GM23338 (cell line): ENCODE measurements around the gene FRA10AC1. TPM values are rescaled to one million over a fixed set of nuclear protein-coding genes. Genes with fewer than 3 reads are reported as not detected.

ENCODE experiments used
- ATAC-seq: fragments of 200-7000 bp; cut with Tn5 transposase; 3 replicates; pipeline ENCODE4 v1.9.1; 2020
- DNase-seq: peaks from one replicate; pipeline ENCODE4 v3.0.0-alpha.2; 2015; ENCODE audit warnings: low spot score
- H2AFZ ChIP-seq: fragments of 200-600 bp; sonication (generic); 2 replicates; pipeline ENCODE4 v1.8.0; 2016; ENCODE audit warnings: antibody characterized with exemption, mild to moderate bottlenecking, moderate library complexity
- H3F3A ChIP-seq: fragments of 200-600 bp; sonication (generic); replicated peaks from 2 replicates; pipeline ENCODE4 v1.8.0; 2017; ENCODE audit warnings: antibody characterized with exemption, mixed run types, low read depth
- H3K27ac ChIP-seq: fragments of 200-600 bp; sonication (generic); 2 replicates; pipeline ENCODE4 v1.6.1; 2016; ENCODE audit warnings: low read depth
- H3K27me3 ChIP-seq: fragments of 200-600 bp; sonication (generic); 2 replicates; pipeline ENCODE4 v1.8.0; 2016; ENCODE audit warnings: mild to moderate bottlenecking, mixed run types, moderate library complexity; ENCODE audit not compliant: insufficient read depth
- H3K36me3 ChIP-seq: fragments of 200-600 bp; sonication (generic); 2 replicates; pipeline ENCODE4 v1.8.0; 2016; ENCODE audit warnings: mild to moderate bottlenecking; ENCODE audit not compliant: insufficient read depth
- H3K4me1 ChIP-seq: fragments of 200-600 bp; sonication (generic); 2 replicates; pipeline ENCODE4 v1.8.0; 2016; ENCODE audit warnings: mild to moderate bottlenecking, moderate library complexity; ENCODE audit not compliant: insufficient read depth
- H3K4me2 ChIP-seq: fragments of 200-600 bp; sonication (generic); 2 replicates; pipeline ENCODE4 v1.7.1; 2017; ENCODE audit warnings: mixed run types
- H3K4me3 ChIP-seq: fragments of 200-600 bp; sonication (generic); 2 replicates; pipeline ENCODE4 v1.6.1; 2016; ENCODE audit warnings: mixed run types
- H3K79me2 ChIP-seq: fragments of 200-600 bp; sonication (generic); replicated peaks from 2 replicates; pipeline ENCODE4 v1.8.0; 2017; ENCODE audit warnings: mild to moderate bottlenecking; ENCODE audit not compliant: insufficient read depth
- H3K9me2 ChIP-seq: fragments of 200-600 bp; sonication (generic); 2 replicates; pipeline ENCODE4 v1.8.0; 2017; ENCODE audit not compliant: insufficient read depth
- H4K20me1 ChIP-seq: fragments of 200-600 bp; sonication (generic); replicated peaks from 2 replicates; pipeline ENCODE4 v1.8.0; 2017; ENCODE audit warnings: mild to moderate bottlenecking; ENCODE audit not compliant: insufficient read depth
- H3K27ac Mint-ChIP-seq: 2 replicates; pipeline ENCODE4 v1.8.0; 2020; ENCODE audit warnings: inconsistent platforms, mild to moderate bottlenecking, moderate library complexity, mixed read lengths
- H3K27me3 Mint-ChIP-seq: 3 replicates; pipeline ENCODE4 v1.8.0; 2022; ENCODE audit warnings: low read depth, mild to moderate bottlenecking, moderate library complexity, mixed read lengths, inconsistent platforms; ENCODE audit not compliant: insufficient read depth, poor library complexity
- H3K36me3 Mint-ChIP-seq: 3 replicates; pipeline ENCODE4 v1.8.0; 2021; ENCODE audit warnings: low read depth, mild to moderate bottlenecking, inconsistent platforms, moderate library complexity, mixed read lengths
- H3K4me1 Mint-ChIP-seq: 3 replicates; pipeline ENCODE4 v1.8.0; 2020; ENCODE audit warnings: mild to moderate bottlenecking, inconsistent platforms, mixed read lengths
- H3K4me3 Mint-ChIP-seq: 3 replicates; pipeline ENCODE4 v1.8.0; 2021; ENCODE audit warnings: moderate library complexity, mild to moderate bottlenecking, inconsistent platforms, mixed read lengths
- H3K9me3 Mint-ChIP-seq: 3 replicates; pipeline ENCODE4 v1.8.0; 2020; ENCODE audit warnings: moderate library complexity, mild to moderate bottlenecking, inconsistent platforms, mixed read lengths
- EZH2 ChIP-seq: fragments of 200-600 bp; sonication (generic); IDR thresholded peaks from one replicate; pipeline ENCODE4 v1.8.0; 2017; ENCODE audit warnings: antibody characterized with exemption, mild to moderate bottlenecking, low read depth; ENCODE audit not compliant: unreplicated experiment
- NANOG ChIP-seq: IDR thresholded peaks from 2 replicates; pipeline ENCODE4 v1.6.1; 2016; ENCODE audit warnings: antibody characterized with exemption, borderline replicate concordance
- POLR2AphosphoS5 ChIP-seq: IDR thresholded peaks from 2 replicates; pipeline ENCODE4 v1.6.1; 2016; ENCODE audit warnings: antibody characterized with exemption, low read depth
- ZNF331 ChIP-seq: fragments of 250-450 bp; sonication (Bioruptor Pico); IDR thresholded peaks from 2 replicates; pipeline ENCODE4 v1.5.0; 2020; ENCODE audit warnings: low read depth, mild to moderate bottlenecking, moderate library complexity
- polyA plus RNA-seq: library from polyadenylated mRNA; unstranded; fragments of >200 nt; fragmentation: Nextera tagmentation; extraction: Ambion mirVana; gene quantifications from 2 replicates; pipeline ENCODE4 v1.2.1, GENCODE V29; 2016
- total RNA-seq: library from RNA; depleted of rRNA; stranded (reverse); fragments of >200 nt; shearing (Covaris generic); gene quantifications from 2 replicates; pipeline ENCODE4 v1.2.3, GENCODE V29; 2014
- TF ChIP-seq, protein P1 (sequence below): IDR thresholded peaks from 2 replicates; pipeline ENCODE4 v1.6.1; 2016; ENCODE audit warnings: antibody characterized with exemption
- TF ChIP-seq, protein P2 (sequence below): fragments of 250-450 bp; sonication (Bioruptor Pico); IDR thresholded peaks from 2 replicates; pipeline ENCODE4 v1.5.0; 2020; ENCODE audit warnings: mild to moderate bottlenecking, moderate library complexity

FRA10AC1 gene
- total and polyA plus RNA-seq, 2 experiments from 2014 or later: 35.4 to 51.5 TPM

DNA sequence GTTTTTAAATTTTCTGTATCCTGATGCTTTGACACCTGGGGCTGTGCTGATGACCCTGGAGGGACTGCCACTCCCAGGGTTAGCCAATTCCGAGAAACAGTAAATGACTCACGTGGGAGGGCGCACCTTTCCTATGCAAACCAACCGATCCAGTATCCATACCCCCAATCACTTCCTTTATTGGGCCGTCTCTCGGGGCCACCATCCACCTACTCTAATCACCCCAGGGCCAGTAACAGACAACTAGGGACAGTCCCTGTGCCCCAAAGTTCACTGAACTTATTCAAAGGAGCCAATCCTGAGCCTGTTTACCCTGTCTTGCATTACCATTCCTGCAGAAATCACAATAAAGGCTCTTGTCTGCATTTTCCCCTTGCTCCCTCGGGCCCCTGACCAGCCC is 48.7 kb upstream of the FRA10AC1 start:
- no peak overlapping the region for H3K27ac ChIP-seq

DNA sequence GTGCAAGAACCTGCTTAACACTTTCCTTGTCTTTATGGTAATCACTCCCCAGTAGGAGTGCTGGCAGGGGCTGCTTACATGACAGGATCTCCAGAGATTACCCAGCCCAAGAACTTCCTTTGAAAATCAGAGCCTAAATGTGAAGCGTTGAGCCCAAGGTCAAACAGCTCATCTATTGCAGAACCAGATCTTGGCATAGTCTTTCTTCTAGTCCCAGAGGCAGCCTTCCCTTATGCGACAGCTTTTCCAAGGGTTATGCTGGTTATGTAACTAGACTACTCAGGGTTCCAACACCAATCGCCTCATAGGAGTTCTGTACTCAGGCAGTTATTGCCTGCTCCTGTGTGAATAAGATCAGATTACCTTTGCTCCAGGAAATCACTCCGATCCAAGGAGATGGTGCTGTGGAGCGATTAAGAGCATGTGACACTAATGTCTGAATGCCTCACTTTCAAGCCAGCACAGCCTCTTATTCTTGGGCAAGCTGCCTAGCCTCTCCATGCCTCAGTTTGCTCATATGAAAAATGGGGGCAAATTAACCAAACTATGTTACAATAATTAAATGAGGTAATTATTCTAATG is 46.9 kb upstream of the FRA10AC1 start:
- H3K4me1 ChIP-seq: peaks cover 52% of the 10 kb centered on the region
- TF ChIP-seq, protein P1, sequence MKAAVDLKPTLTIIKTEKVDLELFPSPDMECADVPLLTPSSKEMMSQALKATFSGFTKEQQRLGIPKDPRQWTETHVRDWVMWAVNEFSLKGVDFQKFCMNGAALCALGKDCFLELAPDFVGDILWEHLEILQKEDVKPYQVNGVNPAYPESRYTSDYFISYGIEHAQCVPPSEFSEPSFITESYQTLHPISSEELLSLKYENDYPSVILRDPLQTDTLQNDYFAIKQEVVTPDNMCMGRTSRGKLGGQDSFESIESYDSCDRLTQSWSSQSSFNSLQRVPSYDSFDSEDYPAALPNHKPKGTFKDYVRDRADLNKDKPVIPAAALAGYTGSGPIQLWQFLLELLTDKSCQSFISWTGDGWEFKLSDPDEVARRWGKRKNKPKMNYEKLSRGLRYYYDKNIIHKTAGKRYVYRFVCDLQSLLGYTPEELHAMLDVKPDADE: no peak; the same call in 1 of the 2 replicates
- TF ChIP-seq, protein P2, sequence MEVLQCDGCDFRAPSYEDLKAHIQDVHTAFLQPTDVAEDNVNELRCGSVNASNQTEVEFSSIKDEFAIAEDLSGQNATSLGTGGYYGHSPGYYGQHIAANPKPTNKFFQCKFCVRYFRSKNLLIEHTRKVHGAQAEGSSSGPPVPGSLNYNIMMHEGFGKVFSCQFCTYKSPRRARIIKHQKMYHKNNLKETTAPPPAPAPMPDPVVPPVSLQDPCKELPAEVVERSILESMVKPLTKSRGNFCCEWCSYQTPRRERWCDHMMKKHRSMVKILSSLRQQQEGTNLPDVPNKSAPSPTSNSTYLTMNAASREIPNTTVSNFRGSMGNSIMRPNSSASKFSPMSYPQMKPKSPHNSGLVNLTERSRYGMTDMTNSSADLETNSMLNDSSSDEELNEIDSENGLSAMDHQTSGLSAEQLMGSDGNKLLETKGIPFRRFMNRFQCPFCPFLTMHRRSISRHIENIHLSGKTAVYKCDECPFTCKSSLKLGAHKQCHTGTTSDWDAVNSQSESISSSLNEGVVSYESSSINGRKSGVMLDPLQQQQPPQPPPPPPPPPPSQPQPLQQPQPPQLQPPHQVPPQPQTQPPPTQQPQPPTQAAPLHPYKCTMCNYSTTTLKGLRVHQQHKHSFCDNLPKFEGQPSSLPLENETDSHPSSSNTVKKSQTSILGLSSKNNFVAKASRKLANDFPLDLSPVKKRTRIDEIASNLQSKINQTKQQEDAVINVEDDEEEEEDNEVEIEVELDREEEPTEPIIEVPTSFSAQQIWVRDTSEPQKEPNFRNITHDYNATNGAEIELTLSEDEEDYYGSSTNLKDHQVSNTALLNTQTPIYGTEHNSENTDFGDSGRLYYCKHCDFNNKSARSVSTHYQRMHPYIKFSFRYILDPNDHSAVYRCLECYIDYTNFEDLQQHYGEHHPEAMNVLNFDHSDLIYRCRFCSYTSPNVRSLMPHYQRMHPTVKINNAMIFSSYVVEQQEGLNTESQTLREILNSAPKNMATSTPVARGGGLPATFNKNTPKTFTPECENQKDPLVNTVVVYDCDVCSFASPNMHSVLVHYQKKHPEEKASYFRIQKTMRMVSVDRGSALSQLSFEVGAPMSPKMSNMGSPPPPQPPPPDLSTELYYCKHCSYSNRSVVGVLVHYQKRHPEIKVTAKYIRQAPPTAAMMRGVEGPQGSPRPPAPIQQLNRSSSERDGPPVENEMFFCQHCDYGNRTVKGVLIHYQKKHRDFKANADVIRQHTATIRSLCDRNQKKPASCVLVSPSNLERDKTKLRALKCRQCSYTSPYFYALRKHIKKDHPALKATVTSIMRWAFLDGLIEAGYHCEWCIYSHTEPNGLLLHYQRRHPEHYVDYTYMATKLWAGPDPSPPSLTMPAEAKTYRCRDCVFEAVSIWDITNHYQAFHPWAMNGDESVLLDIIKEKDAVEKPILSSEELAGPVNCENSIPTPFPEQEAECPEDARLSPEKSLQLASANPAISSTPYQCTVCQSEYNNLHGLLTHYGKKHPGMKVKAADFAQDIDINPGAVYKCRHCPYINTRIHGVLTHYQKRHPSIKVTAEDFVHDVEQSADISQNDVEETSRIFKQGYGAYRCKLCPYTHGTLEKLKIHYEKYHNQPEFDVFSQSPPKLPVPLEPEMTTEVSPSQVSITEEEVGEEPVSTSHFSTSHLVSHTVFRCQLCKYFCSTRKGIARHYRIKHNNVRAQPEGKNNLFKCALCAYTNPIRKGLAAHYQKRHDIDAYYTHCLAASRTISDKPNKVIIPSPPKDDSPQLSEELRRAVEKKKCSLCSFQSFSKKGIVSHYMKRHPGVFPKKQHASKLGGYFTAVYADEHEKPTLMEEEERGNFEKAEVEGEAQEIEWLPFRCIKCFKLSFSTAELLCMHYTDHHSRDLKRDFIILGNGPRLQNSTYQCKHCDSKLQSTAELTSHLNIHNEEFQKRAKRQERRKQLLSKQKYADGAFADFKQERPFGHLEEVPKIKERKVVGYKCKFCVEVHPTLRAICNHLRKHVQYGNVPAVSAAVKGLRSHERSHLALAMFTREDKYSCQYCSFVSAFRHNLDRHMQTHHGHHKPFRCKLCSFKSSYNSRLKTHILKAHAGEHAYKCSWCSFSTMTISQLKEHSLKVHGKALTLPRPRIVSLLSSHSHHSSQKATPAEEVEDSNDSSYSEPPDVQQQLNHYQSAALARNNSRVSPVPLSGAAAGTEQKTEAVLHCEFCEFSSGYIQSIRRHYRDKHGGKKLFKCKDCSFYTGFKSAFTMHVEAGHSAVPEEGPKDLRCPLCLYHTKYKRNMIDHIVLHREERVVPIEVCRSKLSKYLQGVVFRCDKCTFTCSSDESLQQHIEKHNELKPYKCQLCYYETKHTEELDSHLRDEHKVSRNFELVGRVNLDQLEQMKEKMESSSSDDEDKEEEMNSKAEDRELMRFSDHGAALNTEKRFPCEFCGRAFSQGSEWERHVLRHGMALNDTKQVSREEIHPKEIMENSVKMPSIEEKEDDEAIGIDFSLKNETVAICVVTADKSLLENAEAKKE: peak; percentile 74
- Mint-ChIP-seq H3K36me3 (no peaks in the 10 kb centered on the region), H3K4me1 (peaks cover 53% of the 10 kb centered on the region), H3K4me3 (peak overlapping the region; percentile 45), H3K27ac (peak overlapping the region; percentile 76), H3K27me3 (peaks cover 5% of the 10 kb centered on the region), H3K9me3 (no peaks in the 10 kb centered on the region)
- H3K4me2 ChIP-seq: peak overlapping the region; percentile 66
- peak; percentile 64 for ATAC-seq
- no peaks in the 10 kb centered on the region for H4K20me1 ChIP-seq
- H3K79me2 ChIP-seq: no peaks in the 10 kb centered on the region
- no peak overlapping the region for H2AFZ ChIP-seq
- peak overlapping the region; percentile 68; the same call in 1 of the 2 replicates for H3K27ac ChIP-seq
- no peaks in the 10 kb centered on the region for H3K36me3 ChIP-seq
- H3K27me3 ChIP-seq: no peaks in the 10 kb centered on the region; the same call in 1 of the 2 replicates
- peak overlapping the region; percentile 27; the same call in 1 of the 2 replicates for H3K4me3 ChIP-seq
- H3K9me2 ChIP-seq: no peaks in the 10 kb centered on the region
- DNase-seq: peak; percentile 72
- H3F3A ChIP-seq: peaks cover 4% of the 10 kb centered on the region; the same call in 1 of the 2 replicates

More for the DNA sequence above, 48.7 kb upstream of the FRA10AC1 start:
- Histone ChIP-seq H3K36me3 (no peaks in the 10 kb centered on the region), H3K4me1 (peaks cover 52% of the 10 kb centered on the region), H2AFZ (peak overlapping the region; percentile 78), H3K4me3 (peak overlapping the region; percentile 20; the same call in 1 of the 2 replicates), H3K9me2 (0 out of 2 replicates have a peak, but pooled peaks cover 4% of the 10 kb centered on the region), H4K20me1 (no peaks in the 10 kb centered on the region), H3K27me3 (no peaks in the 10 kb centered on the region; the same call in 1 of the 2 replicates), H3K79me2 (no peaks in the 10 kb centered on the region), H3K4me2 (peak overlapping the region; percentile 66), H3F3A (peaks cover 4% of the 10 kb centered on the region; the same call in 1 of the 2 replicates)
- no peak overlapping the region for H3K4me3 Mint-ChIP-seq
- ATAC-seq: no peak
- H3K36me3 Mint-ChIP-seq: no peaks in the 10 kb centered on the region
- H3K9me3 Mint-ChIP-seq: no peaks in the 10 kb centered on the region
- H3K27ac Mint-ChIP-seq: 0 out of 2 replicates have a peak overlapping the region, but pooled peaks have one; percentile 5
- peaks cover 56% of the 10 kb centered on the region for H3K4me1 Mint-ChIP-seq
- no peak for DNase-seq
- peaks cover 4% of the 10 kb centered on the region for H3K27me3 Mint-ChIP-seq
- no peak for TF ChIP-seq ZNF331 (CRISPR knock-in tag)
- no peak for TF ChIP-seq EZH2
- no peak for TF ChIP-seq POLR2AphosphoS5
- no peak for TF ChIP-seq NANOG
